HK-2 (cell line): ENCODE data around the gene CCDC144A.
"Not testable (repeated sequence)": the region's sequence is repeated elsewhere in the genome, so short reads cannot be mapped to it uniquely, and the experiment has no call there.

Experiments
- DNase-seq: peaks from one replicate; pipeline ENCODE4 v3.0.0-alpha.2; 2018; ENCODE audit not compliant: unreplicated experiment

CCDC144A gene

GRCh38 chr17:16751224-16751923, 61.3 kb downstream of the CCDC144A start:
- DNase-seq = not testable (repeated sequence)

GRCh38 chr17:16751924-16752287, 61.9 kb downstream of the CCDC144A start:
- not testable (repeated sequence) for DNase-seq

GRCh38 chr17:16757520-16757919, 67.5 kb downstream of the CCDC144A start:
- not testable (repeated sequence) for DNase-seq

GRCh38 chr17:16758177-16758576, 68.1 kb downstream of the CCDC144A start:
- not testable (repeated sequence) for DNase-seq

- DNase-seq = not testable (repeated sequence)
Measured at GRCh38 chr17:16768290-16769175, 78.5 kb downstream of the CCDC144A start.

- DNase-seq = not testable (repeated sequence)
Measured at GRCh38 chr17:16772394-16773145, 82.5 kb downstream of the CCDC144A start.

GRCh38 chr17:16773146-16773522, 83.1 kb downstream of the CCDC144A start:
- DNase-seq = not testable (repeated sequence)

GRCh38 chr17:16787851-16788250, 97.8 kb downstream of the CCDC144A start:
- not testable (repeated sequence) for DNase-seq

- DNase-seq = not testable (repeated sequence)
Measured at GRCh38 chr17:16788889-16789536, 99.0 kb downstream of the CCDC144A start.

- not testable (repeated sequence) for DNase-seq
Measured at GRCh38 chr17:16789622-16790021, 99.6 kb downstream of the CCDC144A start.

- DNase-seq = not testable (repeated sequence)
Measured at GRCh38 chr17:16790313-16790871, 100.4 kb downstream of the CCDC144A start.

- DNase-seq = not testable (repeated sequence)
Measured at GRCh38 chr17:16794215-16794614, 104.2 kb downstream of the CCDC144A start.

- not testable (repeated sequence) for DNase-seq
Measured at GRCh38 chr17:16795894-16796293, 105.9 kb downstream of the CCDC144A start.

- DNase-seq = not testable (repeated sequence)
Measured at GRCh38 chr17:16804851-16805250, 114.8 kb downstream of the CCDC144A start.

GRCh38 chr17:16806599-16806998, 116.6 kb downstream of the CCDC144A start:
- not testable (repeated sequence) for DNase-seq

- DNase-seq = not testable (repeated sequence)
Measured at GRCh38 chr17:16807620-16808019, 117.6 kb downstream of the CCDC144A start.

- not testable (repeated sequence) for DNase-seq
Measured at GRCh38 chr17:16810236-16810635, 120.2 kb downstream of the CCDC144A start.

GRCh38 chr17:16812126-16812525, 122.1 kb downstream of the CCDC144A start:
- peak; percentile 15 for DNase-seq

GRCh38 chr17:16814439-16814838, 124.4 kb downstream of the CCDC144A start:
- DNase-seq = no peak

- DNase-seq = no peak
Measured at GRCh38 chr17:16817201-16817600, 127.2 kb downstream of the CCDC144A start.

GRCh38 chr17:16817940-16818339, 127.9 kb downstream of the CCDC144A start:
- DNase-seq = not testable (repeated sequence)
